Measurements from ENCODE around the gene XKR3. TPM values are rescaled to one million over a fixed set of nuclear protein-coding genes. Genes with fewer than 3 reads are reported as not detected.

XKR3 gene
- total RNA-seq, 1 experiment from 2014 or later = not detected

DNA sequence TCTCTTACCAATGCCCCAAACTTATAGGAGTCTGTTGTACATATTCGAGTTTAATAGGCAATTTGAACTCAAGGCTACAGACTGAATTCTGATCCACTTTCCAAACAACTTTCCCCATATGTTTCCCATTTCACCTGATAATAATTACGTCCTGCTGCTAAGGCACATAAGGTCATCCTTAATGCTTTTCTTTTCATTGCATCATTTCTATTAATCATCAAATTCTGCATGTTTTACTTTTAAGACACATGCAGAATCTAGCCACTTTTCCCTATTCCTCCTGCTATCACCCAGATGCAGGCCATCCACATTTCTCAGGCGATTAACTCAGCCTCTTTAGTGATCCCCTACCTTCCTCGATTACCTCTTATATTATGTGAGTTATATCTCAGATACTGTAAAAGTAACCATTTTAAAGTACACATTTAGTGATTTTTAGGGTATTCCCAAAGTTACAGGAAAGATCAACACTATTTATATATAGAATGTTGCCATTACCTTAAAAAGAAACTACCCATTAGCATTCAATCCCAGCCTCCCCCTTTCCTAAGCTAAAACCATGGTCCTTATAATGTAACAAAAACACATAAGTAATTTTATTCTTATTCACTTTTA lies 14.9 kb downstream of the XKR3 start:
- Histone ChIP-seq H3K23ac (ENCODE audit: insufficient read length, low read depth, low read length) (no peak overlapping the region), H4K20me1 (ENCODE audit: control insufficient read depth, insufficient read depth, insufficient read length) (no peaks in the 10 kb centered on the region), H2BK20ac (ENCODE audit: low read depth, low read length, poor library complexity, severe bottlenecking) (no peak overlapping the region), H4K8ac (replicated peaks; ENCODE audit: insufficient read length, low read depth, low read length) (no peak overlapping the region), H3K27ac (ENCODE audit: insufficient read length, low read depth, low read length) (no peak overlapping the region), H3K79me2 (ENCODE audit: insufficient read depth, low read length) (no peaks in the 10 kb centered on the region), H2AFZ (ENCODE audit: low read length) (no peak overlapping the region), H3K18ac (ENCODE audit: insufficient read length, low read depth, low read length) (no peak overlapping the region), H3K4me2 (ENCODE audit: insufficient read depth, insufficient read length, low read length) (no peak overlapping the region), H3K14ac (ENCODE audit: insufficient read depth, low read length) (no peak overlapping the region), H2AK5ac (ENCODE audit: insufficient read length, low read length) (no peak overlapping the region), H3K4ac (ENCODE audit: low read depth, low read length) (no peak overlapping the region), H2BK12ac (ENCODE audit: insufficient read length, low read depth, low read length) (no peak overlapping the region), H3K23me2 (ENCODE audit: insufficient read length, low read depth, low read length, poor library complexity, severe bottlenecking) (no peaks in the 10 kb centered on the region), H2BK5ac (ENCODE audit: insufficient read length, low read length) (no peak overlapping the region), H4K91ac (ENCODE audit: insufficient read length, low read depth, low read length) (no peak overlapping the region), H3K4me1 (ENCODE audit: insufficient read depth, low read length) (peaks cover 8% of the 10 kb centered on the region; the same call in 1 of the 2 replicates), H2BK120ac (ENCODE audit: low read depth, low read length, poor library complexity, severe bottlenecking) (no peak overlapping the region), H2BK15ac (ENCODE audit: low read depth, low read length) (no peak overlapping the region), H3K56ac (ENCODE audit: insufficient read length, low read depth, low read length) (no peak overlapping the region), H4K5ac (ENCODE audit: insufficient read length, low read depth, low read length) (no peak overlapping the region), H3K79me1 (ENCODE audit: insufficient read depth, low read depth, low read length, poor library complexity, severe bottlenecking) (no peaks in the 10 kb centered on the region), H3K9me3 (ENCODE audit: control insufficient read depth, low read depth, low read length) (no peaks in the 10 kb centered on the region), H3K27me3 (ENCODE audit: insufficient read depth, low read length) (no peaks in the 10 kb centered on the region), H3T11ph (ENCODE audit: low read length) (no peak overlapping the region), H3K9ac (ENCODE audit: extremely low read depth, insufficient read length, low read length) (no peak overlapping the region)
- Mint-ChIP-seq H3K27ac (0 out of 7 replicates have a peak overlapping the region, but pooled peaks of 1 of the 3 experiments have one; percentile 4), H3K36me3 (ENCODE audit: insufficient read depth in 1 of 3, low read depth in 3 of 3) (no peaks in the 10 kb centered on the region; a peak in 1 of 7 replicates), H3K9me3 (peaks cover 67 to 74% of the 10 kb centered on the region in 2 experiments), H3K4me1 (peaks cover 7 to 41% of the 10 kb centered on the region in 2 experiments; a peak in 3 of 4 replicates), H3K4me3 (no peak overlapping the region), H3K27me3 (ENCODE audit: low read depth) (no peaks in the 10 kb centered on the region)
- WGBS (ENCODE audit: extremely low coverage, insufficient read length, low lambda C conversion rate) = no CpG with 5 or more reads among the region's 4 CpGs
- DNase-seq = no peak
- TF ChIP-seq, protein P1, sequence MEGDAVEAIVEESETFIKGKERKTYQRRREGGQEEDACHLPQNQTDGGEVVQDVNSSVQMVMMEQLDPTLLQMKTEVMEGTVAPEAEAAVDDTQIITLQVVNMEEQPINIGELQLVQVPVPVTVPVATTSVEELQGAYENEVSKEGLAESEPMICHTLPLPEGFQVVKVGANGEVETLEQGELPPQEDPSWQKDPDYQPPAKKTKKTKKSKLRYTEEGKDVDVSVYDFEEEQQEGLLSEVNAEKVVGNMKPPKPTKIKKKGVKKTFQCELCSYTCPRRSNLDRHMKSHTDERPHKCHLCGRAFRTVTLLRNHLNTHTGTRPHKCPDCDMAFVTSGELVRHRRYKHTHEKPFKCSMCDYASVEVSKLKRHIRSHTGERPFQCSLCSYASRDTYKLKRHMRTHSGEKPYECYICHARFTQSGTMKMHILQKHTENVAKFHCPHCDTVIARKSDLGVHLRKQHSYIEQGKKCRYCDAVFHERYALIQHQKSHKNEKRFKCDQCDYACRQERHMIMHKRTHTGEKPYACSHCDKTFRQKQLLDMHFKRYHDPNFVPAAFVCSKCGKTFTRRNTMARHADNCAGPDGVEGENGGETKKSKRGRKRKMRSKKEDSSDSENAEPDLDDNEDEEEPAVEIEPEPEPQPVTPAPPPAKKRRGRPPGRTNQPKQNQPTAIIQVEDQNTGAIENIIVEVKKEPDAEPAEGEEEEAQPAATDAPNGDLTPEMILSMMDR (conservative IDR thresholded peaks at IDR 0.05) = no peak

Data from H9 (cell line).